HepG2 (cell line): ENCODE measurements around the gene TMEM255B. TPM values are rescaled to one million over a fixed set of nuclear protein-coding genes. Genes with fewer than 3 reads are reported as not detected.

Experiments
- ATAC-seq: fragments of 200-7000 bp; cut with Tn5 transposase; 3 replicates; pipeline ENCODE4 v1.9.1; 2020; ENCODE audit warnings: mild to moderate bottlenecking, moderate library complexity
- BruUV-seq: library from RNA; stranded (reverse); fragments of 400-500 nt; replicated peaks from 2 replicates; lab custom pipeline; 2021; lab: Mats Ljungman, UMichigan
- CTCF ChIA-PET: fragments of 300-600 bp; formaldehyde crosslinking; extraction: SDS; loops from one replicate; lab custom pipeline; 2021; ENCODE audit warnings: low total read pairs, inconsistent platforms, low intra/inter-chr PET ratio; lab: Yijun Ruan, JAX
- POLR2A ChIA-PET: fragments of 350-600 bp; sonication (Branson Sonifier 250); formaldehyde crosslinking; loops from one replicate; lab custom pipeline; 2020; ENCODE audit warnings: antibody characterized with exemption, inconsistent platforms; lab: Yijun Ruan, JAX
- DNase-seq: peaks from one replicate; pipeline ENCODE4 v3.0.0-alpha.2; 2015; ENCODE audit warnings: low spot score
- FAIRE-seq: peaks from 3 replicates; lab custom pipeline; 2011; peaks lifted over from hg19 to GRCh38; lab: Jason Lieb, UNC
- H2AFZ ChIP-seq: one replicate; pipeline ENCODE4 v1.6.1; 2011; ENCODE audit warnings: low read length, inconsistent platforms
- H3K27ac ChIP-seq: fragments of 300-600 bp; 3 replicates; pipeline ENCODE4 v1.8.0; 2011; ENCODE audit warnings: mixed run types, mild to moderate bottlenecking, mixed read lengths, low read length, inconsistent platforms; ENCODE audit not compliant: insufficient read depth; ENCODE audit errors: extremely low read length
- H3K27me3 ChIP-seq, 2 experiments: fragments of 200-600 bp in 1 of 2; 2 replicates in 1 of 2; 3 replicates in 1 of 2; pipeline versions ENCODE4 v1.6.0 to v1.8.0; 2011; ENCODE audit warnings: low read length in 2 of 2, mild to moderate bottlenecking in 2 of 2, moderate library complexity in 2 of 2, inconsistent platforms in 1 of 2; ENCODE audit not compliant: insufficient read depth in 2 of 2, control insufficient read depth in 1 of 2
- H3K36me3 ChIP-seq, 2 experiments: fragments of 200-600 bp in 1 of 2; replicated peaks in 1 of 2; 2 replicates in 1 of 2; 3 replicates in 1 of 2; pipeline versions ENCODE4 v1.5.1 to v1.8.0; 2011; ENCODE audit warnings: low read length in 2 of 2, inconsistent platforms in 1 of 2; ENCODE audit not compliant: insufficient read depth in 2 of 2, control insufficient read depth in 1 of 2
- H3K4me1 ChIP-seq: 2 replicates; pipeline ENCODE4 v1.5.1; 2012; ENCODE audit warnings: low read length, inconsistent platforms; ENCODE audit not compliant: insufficient read depth
- H3K4me2 ChIP-seq: 2 replicates; pipeline ENCODE4 v1.6.0; 2011; ENCODE audit warnings: low read depth, low read length, inconsistent platforms
- H3K4me3 ChIP-seq, 3 experiments: fragments of 200-600 bp in 1 of 3; sonication (generic), shearing (Covaris generic) in 1 of 3; replicated peaks in 1 of 3; 2 replicates each; pipeline ENCODE4 v1.5.1; 2011 to 2016; ENCODE audit warnings: low read length in 3 of 3, inconsistent platforms in 2 of 3, low read depth in 2 of 3, mild to moderate bottlenecking in 2 of 3, control low read depth in 1 of 3, mixed read lengths in 1 of 3; ENCODE audit not compliant: insufficient read depth in 1 of 3
- H3K79me2 ChIP-seq: one replicate; pipeline ENCODE4 v1.6.1; 2011; ENCODE audit warnings: low read length, inconsistent platforms; ENCODE audit not compliant: insufficient read depth
- H3K9ac ChIP-seq: 2 replicates; pipeline ENCODE4 v1.6.0; 2011; ENCODE audit warnings: mild to moderate bottlenecking, low read depth, low read length, inconsistent platforms; ENCODE audit not compliant: insufficient read depth
- H3K9me3 ChIP-seq: 2 replicates; pipeline ENCODE4 v1.5.1; 2012; ENCODE audit warnings: mild to moderate bottlenecking, low read length
- H4K20me1 ChIP-seq: 2 replicates; pipeline ENCODE4 v1.6.0; 2011; ENCODE audit warnings: inconsistent platforms, mild to moderate bottlenecking, low read length, moderate library complexity; ENCODE audit not compliant: insufficient read depth
- ARID3A ChIP-seq: IDR thresholded peaks from 2 replicates; pipeline ENCODE4 v1.6.1; 2012; ENCODE audit warnings: low read depth, low read length, improper control_type of control experiment
- CSRNP2 ChIP-seq: sonication (generic); formaldehyde crosslinking; conservative IDR thresholded peaks from 2 replicates; pipeline ENCODE4 v1.8.0; 2022; ENCODE audit warnings: low read depth, missing genetic modification reagents
- IRF9 ChIP-seq: sonication (generic); formaldehyde crosslinking; IDR thresholded peaks from 2 replicates; pipeline ENCODE4 v1.8.0; 2022; ENCODE audit warnings: missing genetic modification reagents, mild to moderate bottlenecking, borderline replicate concordance
- MIXL1 ChIP-seq: IDR thresholded peaks from 2 replicates; pipeline ENCODE4 v1.6.1; 2016
- PHF21A ChIP-seq: sonication (generic); formaldehyde crosslinking; IDR thresholded peaks from 2 replicates; pipeline ENCODE4 v1.5.0; 2020; ENCODE audit warnings: mild to moderate bottlenecking, missing genetic modification reagents
- SAFB2 ChIP-seq: sonication (generic); formaldehyde crosslinking; IDR thresholded peaks from 2 replicates; pipeline ENCODE4 v1.5.1; 2020; ENCODE audit warnings: missing genetic modification reagents, low read depth, mild to moderate bottlenecking, borderline replicate concordance
- SMAD1 ChIP-seq: sonication (generic); formaldehyde crosslinking; IDR thresholded peaks from 2 replicates; pipeline ENCODE4 v1.4.0; 2020; ENCODE audit warnings: missing genetic modification reagents, low read depth, mild to moderate bottlenecking, borderline replicate concordance
- TRAFD1 ChIP-seq: sonication (generic); formaldehyde crosslinking; IDR thresholded peaks from 2 replicates; pipeline ENCODE4 v1.5.1; 2020; ENCODE audit warnings: missing genetic modification reagents, mild to moderate bottlenecking, borderline replicate concordance
- ZNF382 ChIP-seq: sonication (generic); formaldehyde crosslinking; IDR thresholded peaks from 2 replicates; pipeline ENCODE4 v1.5.0; 2020; ENCODE audit warnings: missing genetic modification reagents, mild to moderate bottlenecking, borderline replicate concordance
- ZNF547 ChIP-seq: sonication (generic); formaldehyde crosslinking; IDR thresholded peaks from 2 replicates; pipeline ENCODE4 v1.5.1; 2020; ENCODE audit warnings: mild to moderate bottlenecking, missing genetic modification reagents
- ZNF567 ChIP-seq: sonication (generic); formaldehyde crosslinking; IDR thresholded peaks from 2 replicates; pipeline ENCODE4 v1.8.1; 2023; ENCODE audit warnings: mild to moderate bottlenecking, missing genetic modification reagents, borderline replicate concordance
- ZNF614 ChIP-seq: IDR thresholded peaks from 2 replicates; pipeline ENCODE4 v1.6.1; 2018; ENCODE audit warnings: missing biosample characterization, missing genetic modification reagents, inconsistent platforms, borderline replicate concordance
- WGBS: methylation state at CpG from one replicate; pipeline ENCODE4 v1.1.6; 2017; ENCODE audit warnings: low lambda C conversion rate; 5-methylcytosine and 5-hydroxymethylcytosine counted together
- in situ Hi-C: cut with HindIII; loops from 2 replicates; pipeline ENCODE4 v1.10.0; 2017; ENCODE audit warnings: low pct_unique_long_range_greater_than_20kb; ENCODE audit not compliant: extremely low pct_ligation_motif_present
- intact Hi-C: fragments of 100-400 bp; cut with micrococcal nuclease; formaldehyde crosslinking; loops from one replicate; pipeline ENCODE4 v1.10.0; 2022; ENCODE audit not compliant: unreplicated experiment
- polyA plus RNA-seq, 8 experiments: library from polyadenylated mRNA; depleted of rRNA in 3 of 8; stranded (reverse) in 7 of 8; unstranded in 1 of 8; fragments of >200 nt; fragmentation: Illumina TruSeq in 4 of 8; extraction: Trizol in 4 of 8; gene quantifications; 2 replicates each; pipeline versions ENCODE4 v1.2.1 to v1.2.3, GENCODE V29; 2011 to 2016; ENCODE audit warnings: low read depth in 4 of 8, missing spikeins in 1 of 8, mixed read lengths in 1 of 8; ENCODE audit not compliant: insufficient read depth in 1 of 8
- total RNA-seq, 5 experiments: library from RNA; depleted of rRNA; stranded (reverse); fragments of >200 nt; fragmentation: Illumina TruSeq; extraction: Trizol; gene quantifications; 2 replicates each; pipeline ENCODE4 v1.2.3, GENCODE V29; 2016; ENCODE audit warnings: low read depth in 1 of 5

The TMEM255B gene
- total and polyA plus RNA-seq, 2 of the 13 experiments (the other 11 are each of a cell fraction or from before 2014, with no cell fraction given), result not detected

- H3K9ac ChIP-seq, result no peak overlapping the region
- TF ChIP-seq ZNF382 (no peak), TRAFD1 (CRISPR knock-in tag) (no peak), MIXL1 (CRISPR knock-in tag) (no peak), ARID3A (no peak), ZNF567 (CRISPR knock-in tag) (no peak), ZNF614 (CRISPR knock-in tag) (no peak), ZNF547 (CRISPR knock-in tag) (no peak), SAFB2 (CRISPR knock-in tag) (no peak), SMAD1 (CRISPR knock-in tag) (no peak), CSRNP2 (CRISPR knock-in tag) (no peak), IRF9 (CRISPR knock-in tag) (no peak), PHF21A (CRISPR knock-in tag) (no peak)
- TF ChIP-seq, all 625 proteins: peak for 0
- intact Hi-C loops (no loop called here), in situ Hi-C loops (no loop called here)
- ATAC-seq (no peak), DNase-seq (no peak), FAIRE-seq (no peak)
- CTCF ChIA-PET, result no interaction called here
- Histone ChIP-seq H3K4me3 (no peak overlapping the region), H3K4me1 (peaks cover 13% of the 10 kb centered on the region; the same call in 1 of the 2 replicates), H3K4me2 (no peak overlapping the region), H3K27ac (no peak overlapping the region), H4K20me1 (no peaks in the 10 kb centered on the region), H3K79me2 (no peaks in the 10 kb centered on the region), H3K27me3 (peaks cover 5 to 91% of the 10 kb centered on the region in 2 experiments), H3K9me3 (no peaks in the 10 kb centered on the region), H3K36me3 (no peaks in the 10 kb centered on the region), H2AFZ (no peak overlapping the region)
- POLR2A ChIA-PET, result no interaction called here
- 36% methylated on average over 19 of the region's 19 CpGs for WGBS
- BruUV-seq, result no TSS peak
Measured at GRCh38 chr13:113764793-113765563, 6.0 kb downstream of the TMEM255B start.
